SK-N-SH (cell line): ENCODE results near the gene NPIPB8.

ENCODE experiments used
- EP300 ChIP-seq, 2 experiments: IDR thresholded peaks; 2 replicates each; pipeline versions ENCODE4 v1.4.0 to v1.6.1; 2012; ENCODE audit warnings: borderline replicate concordance in 1 of 2, low read depth in 1 of 2, low read length in 1 of 2
- NRF1 ChIP-seq: IDR thresholded peaks from 2 replicates; pipeline ENCODE4 v1.6.1; 2012; ENCODE audit warnings: low read depth, mild to moderate bottlenecking, low read length
- RAD21 ChIP-seq: IDR thresholded peaks from 2 replicates; pipeline ENCODE4 v1.6.1; 2012; ENCODE audit warnings: mild to moderate bottlenecking, low read length
- RXRA ChIP-seq: IDR thresholded peaks from 2 replicates; pipeline ENCODE4 v1.4.0; 2012; ENCODE audit warnings: low read depth, mild to moderate bottlenecking, borderline replicate concordance
- SIN3A ChIP-seq: IDR thresholded peaks from 2 replicates; pipeline ENCODE4 v1.6.1; 2012; ENCODE audit warnings: low read depth, mild to moderate bottlenecking, low read length, moderate library complexity, borderline replicate concordance

DNA sequence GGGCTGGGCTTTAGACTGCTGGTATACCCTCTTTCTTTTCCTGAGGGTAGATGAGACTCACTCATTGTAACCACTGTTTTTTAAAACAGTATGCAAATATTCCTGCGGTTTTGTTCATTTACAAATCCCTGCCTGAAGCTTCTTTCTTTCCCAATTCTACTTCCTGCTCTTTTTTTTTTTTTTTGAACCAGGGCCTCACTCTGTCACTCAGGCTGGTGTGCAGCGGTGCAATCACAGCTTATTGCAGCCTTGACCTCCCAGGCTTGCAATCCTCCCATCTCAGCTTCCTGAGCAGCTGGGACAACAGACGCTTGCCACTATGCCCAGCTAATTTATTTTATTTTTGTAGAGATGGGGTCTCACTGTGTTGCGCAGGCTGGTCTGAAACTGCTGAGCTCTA, 20.0 kb upstream of the NPIPB8 start:
- TF ChIP-seq RAD21 (no peak), SIN3A (no peak), RXRA (no peak), NRF1 (no peak), EP300 (IDR thresholded peaks at IDR 0.05; ENCODE audit: borderline replicate concordance in 1 of 2, low read depth in 1 of 2, low read length in 1 of 2) (no peak)
